ENCODE results near the gene XIRP1.

GRCh38 chr3:39142067-39142466 lies 50.3 kb downstream of the XIRP1 start:
- TF ChIP-seq CTCF (IDR thresholded peaks at IDR 0.05): no peak
- TF ChIP-seq POLR2A (IDR thresholded peaks at IDR 0.05): no peak

Data from uterus (tissue), 2 donors.